HG03354 (cell line): ENCODE data around the gene SRBD1.

Source experiments
- ATAC-seq: cut with Tn5 transposase; IDR thresholded peaks from one replicate; pipeline ENCODE4 v1.9.1; 2021; ENCODE audit warnings: mild to moderate bottlenecking; ENCODE audit not compliant: unreplicated experiment, poor library complexity, severe bottlenecking

SRBD1 gene

DNA sequence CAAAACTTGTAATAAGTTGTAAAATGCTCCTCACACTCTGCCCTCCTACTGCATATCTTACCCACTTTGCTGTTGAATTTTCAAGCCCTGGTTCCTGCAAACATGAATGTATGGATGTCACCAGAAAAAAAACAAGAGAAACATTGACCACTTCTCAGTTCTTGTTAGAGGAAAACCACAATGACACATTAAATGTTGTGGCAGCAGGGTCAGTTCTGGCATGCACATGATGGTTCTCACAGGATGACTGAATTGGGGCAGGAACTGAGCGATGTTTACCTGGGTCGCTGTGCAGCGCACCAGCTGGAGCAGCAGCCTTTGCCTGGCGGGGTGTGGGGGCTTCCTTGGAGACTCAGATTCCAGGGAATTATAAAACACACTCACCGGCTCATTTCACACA is 26.4 kb upstream of the SRBD1 start:
- ATAC-seq: peak; percentile 91

DNA sequence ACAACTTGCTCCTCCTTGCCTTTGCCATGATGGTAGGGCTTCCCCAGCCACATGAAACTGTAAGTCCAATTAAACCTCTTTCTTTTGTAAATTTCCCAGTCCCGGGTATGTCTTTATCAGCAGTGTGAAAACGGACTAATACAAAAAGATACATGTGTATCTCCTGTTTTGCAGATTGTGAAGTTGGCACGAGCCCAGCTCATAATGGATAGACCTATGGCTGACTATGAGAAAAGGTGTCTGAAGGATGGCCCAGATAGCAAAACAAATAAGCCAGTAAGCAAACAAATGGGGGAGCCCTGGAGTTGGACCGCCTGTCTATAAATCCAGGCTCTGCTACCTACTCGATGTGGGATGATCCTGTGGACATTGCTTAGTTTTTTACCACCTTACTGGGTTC is 24.9 kb upstream of the SRBD1 start:
- ATAC-seq: no peak

- ATAC-seq: no peak
Observed at GRCh38 chr2:45634223-45634622, 23.2 kb upstream of the SRBD1 start.

DNA sequence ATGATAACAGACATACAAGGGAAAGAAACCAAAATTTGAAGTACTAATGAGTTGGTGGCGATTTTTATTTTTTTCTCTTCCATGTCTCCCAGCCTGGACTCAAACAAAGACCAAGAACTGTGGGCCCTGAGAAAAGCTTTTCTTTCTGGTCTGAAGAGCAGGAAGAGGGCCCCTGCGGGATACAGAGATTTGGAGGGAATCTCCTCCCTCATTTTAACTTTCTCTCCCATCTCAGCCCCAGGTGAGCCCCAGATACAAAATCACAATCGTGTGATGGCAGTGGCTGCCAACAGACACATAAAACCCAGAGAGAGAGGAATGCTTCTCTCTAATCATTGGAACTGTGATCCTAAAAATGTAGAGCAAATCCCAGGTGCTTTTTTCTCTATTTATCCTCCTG is 20.9 kb upstream of the SRBD1 start:
- no peak for ATAC-seq

GRCh38 chr2:45631319-45631718 is 20.3 kb upstream of the SRBD1 start:
- ATAC-seq: no peak

DNA sequence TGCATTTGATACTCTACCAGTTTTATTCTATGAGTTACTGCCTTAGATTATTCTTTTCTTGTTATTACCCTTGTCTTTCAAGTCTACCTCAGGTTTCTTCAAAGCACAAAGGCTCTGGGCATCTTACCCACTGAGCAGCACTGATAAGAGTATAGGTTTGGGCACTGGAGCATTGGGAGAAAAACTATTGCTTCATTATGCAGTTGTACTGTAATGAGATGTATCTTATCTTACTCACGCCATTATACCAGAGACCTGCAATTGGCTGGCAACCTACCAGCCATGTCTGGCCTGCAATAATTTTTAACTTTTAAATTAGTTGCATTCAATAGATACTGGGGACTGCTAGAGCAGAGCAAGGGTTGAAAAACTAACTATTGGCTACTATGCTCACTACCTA is 18.9 kb upstream of the SRBD1 start:
- ATAC-seq: no peak

DNA sequence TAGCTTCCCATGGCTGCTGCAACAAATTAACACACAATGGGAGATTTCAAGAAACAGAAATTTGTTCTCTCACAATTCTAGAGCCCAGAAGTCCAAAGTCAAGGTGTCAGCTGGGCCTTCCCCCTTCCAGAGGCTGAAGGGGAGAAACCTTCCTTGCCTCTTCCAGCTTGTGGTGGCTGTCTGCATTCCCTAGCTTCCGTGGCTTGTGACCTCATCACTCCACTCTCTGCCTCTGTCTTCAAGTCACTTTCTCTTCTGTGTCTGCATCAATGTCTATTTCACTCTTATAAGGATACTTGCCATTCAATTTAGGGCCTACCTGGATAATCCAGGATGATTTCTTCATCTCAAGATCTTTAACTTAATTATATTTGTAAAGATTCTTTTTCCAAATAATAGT is 16.8 kb upstream of the SRBD1 start:
- ATAC-seq: no peak

DNA sequence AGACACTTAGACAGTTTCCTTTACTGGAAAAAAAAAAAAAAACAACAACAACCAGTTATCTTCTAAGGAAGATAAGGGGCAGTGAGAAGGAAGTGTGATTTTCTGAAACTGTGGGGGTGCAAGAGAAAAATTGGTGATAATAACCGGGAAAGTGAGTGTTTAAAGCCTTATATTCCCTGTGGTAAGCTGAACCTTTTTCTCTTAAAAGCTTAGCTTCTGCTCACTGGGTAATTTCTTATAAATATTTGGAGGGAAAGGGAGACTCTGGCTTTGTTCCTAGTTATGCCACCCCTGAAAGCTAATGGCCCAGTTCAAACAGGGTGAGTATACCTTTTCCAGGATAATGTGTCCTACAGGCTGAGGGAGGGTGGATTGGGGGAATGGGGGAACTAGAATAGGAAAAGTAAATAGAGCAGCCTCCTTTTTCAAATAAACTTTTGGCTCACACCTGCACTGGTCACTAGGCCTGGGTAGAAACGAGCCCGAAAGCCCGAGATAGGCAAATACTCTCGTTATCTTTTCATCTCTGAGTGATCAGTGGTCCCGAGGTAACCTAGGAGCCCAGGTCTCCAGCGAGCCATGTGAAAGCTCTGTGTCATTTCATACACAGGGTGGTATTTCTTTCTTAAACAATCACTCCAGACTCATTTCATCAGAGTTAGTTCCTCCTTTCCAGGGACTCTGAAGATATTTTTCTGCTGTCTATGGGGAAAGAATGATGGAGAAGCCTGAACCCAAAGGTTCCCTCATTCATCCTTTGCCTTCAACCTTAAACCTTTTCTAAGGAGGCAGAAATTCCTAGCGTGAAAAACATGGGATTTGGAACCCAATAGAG is 15.5 kb upstream of the SRBD1 start:
- no peak for ATAC-seq

DNA sequence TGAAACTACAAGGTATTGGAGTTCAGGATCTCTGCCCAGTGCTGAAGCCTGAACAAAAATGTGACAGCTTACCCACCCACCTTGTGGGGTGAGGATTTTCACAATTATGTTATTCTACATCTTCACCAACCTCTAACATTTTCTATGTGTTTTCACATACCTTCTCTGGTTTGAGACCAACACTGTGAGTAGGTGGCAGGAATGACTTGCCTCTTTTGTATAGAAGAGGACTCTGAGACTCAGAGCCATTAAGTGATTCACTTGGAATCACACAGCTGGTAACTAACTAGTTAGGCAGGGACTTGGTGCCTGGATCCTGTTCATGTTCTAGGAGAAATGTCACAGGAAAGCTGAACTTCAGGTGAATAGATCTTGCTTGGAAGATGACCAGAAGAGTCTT is 14.8 kb upstream of the SRBD1 start:
- ATAC-seq: no peak

GRCh38 chr2:45623098-45623497 is 12.0 kb upstream of the SRBD1 start:
- no peak for ATAC-seq

DNA sequence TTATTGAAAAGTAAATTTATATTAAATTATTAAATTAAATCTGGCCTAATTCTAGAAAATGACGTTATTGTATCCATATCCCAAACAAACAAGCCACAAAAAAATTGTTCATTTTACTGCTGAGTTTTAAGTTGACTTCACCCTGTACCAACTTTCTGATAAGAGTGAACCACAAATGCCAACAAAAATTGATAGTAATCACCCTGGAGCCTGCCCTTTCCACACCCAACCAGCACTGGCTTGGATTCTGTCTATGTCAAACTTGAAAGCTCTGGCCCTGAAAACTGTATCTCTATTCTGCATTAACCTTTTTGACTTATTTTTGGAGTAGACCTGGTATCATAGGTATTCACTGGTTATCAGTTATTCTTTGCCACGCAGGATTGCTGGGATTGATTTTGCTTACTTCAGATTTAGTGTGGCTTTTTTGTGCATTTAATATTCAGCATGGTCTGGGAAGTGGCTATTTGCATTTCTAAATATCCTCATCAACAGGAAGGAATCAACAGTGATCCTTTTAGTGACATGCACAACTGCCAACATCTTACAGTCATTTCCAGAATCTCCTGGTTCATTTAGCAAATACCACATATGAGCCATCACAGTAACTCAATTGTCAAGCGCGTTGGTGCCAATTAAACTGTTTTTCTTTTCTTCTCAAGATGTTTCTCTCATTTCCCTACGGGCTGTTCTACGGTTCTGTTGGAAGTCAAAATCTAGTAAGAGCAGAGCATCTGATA is 11.4 kb upstream of the SRBD1 start:
- ATAC-seq: no peak

DNA sequence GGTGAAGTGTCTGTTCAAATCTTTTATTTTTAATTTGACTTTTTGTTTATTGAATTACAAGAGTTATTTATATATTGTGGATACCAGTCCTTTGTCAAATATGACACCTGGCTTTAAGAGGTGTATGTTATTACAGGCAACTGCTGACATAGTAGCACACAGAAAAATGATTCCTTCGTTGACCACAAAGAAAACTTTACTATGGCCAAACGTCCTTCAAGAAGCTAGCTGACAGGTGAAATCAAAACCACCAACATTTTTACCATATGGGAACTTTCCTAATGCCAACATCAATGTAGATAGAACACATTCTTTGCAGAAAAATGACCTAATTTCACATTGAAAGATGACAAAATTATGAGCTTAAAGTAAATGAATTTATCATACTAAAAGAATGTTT is 6.4 kb upstream of the SRBD1 start:
- no peak for ATAC-seq

DNA sequence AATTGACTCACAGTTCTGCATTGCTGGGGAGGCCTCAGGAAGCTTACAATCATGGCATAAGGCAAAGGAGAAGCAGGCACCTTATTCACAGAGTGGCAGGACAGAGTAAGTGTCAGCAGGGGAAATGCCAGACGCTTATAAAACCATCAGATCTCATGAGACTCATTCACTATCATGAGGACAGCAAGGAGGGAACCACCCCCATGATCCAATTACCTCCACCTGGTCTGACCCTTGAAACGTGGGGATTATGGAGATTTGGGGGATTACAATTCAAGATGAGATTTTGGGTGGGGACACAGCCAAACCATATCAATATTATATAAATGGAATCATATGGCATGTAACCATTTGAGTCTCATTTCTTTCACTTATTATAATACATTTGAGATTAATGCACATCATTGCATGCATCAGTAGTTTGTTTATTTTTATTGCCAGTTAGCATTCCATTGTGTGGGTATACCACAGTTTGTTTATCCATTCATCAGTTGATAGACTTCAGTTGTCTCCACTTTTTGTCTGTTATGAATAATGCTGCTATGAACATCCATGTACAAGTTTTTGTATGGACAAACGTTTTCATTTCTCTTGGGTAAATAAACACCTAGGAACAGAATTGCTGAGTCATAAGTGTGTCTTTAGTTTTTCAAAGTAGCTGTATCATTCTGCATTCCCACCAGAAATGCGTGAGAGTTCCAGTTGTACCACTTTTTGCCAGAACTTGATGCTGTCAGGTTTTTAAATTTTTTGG is 5.8 kb upstream of the SRBD1 start:
- no peak for ATAC-seq

- no peak for ATAC-seq
Observed at GRCh38 chr2:45614871-45615415, 3.9 kb upstream of the SRBD1 start.

DNA sequence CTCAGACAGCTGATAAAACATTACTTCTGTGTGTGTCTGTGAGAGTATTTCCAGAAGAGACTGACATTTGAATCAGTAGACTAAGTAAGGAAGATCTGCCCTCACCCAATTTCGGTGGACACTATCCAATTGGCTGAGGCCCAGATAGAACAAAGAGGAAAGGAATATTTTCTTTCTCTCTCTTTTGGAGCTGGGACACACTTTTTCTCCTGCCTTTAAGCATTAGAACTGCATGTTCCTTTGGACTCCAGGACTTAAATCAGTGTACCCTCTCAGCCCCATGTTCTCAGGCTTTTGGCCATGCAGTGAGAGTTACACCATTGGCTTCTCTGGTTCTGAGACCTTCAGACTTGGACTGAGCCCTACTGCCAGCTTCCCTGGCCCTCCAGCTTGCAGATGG is 3.3 kb upstream of the SRBD1 start:
- no peak for ATAC-seq

- ATAC-seq: no peak
Observed at GRCh38 chr2:45612731-45613130, 1.7 kb upstream of the SRBD1 start.

- ATAC-seq: no peak
Observed at GRCh38 chr2:45612285-45612684, 1.2 kb upstream of the SRBD1 start.

DNA sequence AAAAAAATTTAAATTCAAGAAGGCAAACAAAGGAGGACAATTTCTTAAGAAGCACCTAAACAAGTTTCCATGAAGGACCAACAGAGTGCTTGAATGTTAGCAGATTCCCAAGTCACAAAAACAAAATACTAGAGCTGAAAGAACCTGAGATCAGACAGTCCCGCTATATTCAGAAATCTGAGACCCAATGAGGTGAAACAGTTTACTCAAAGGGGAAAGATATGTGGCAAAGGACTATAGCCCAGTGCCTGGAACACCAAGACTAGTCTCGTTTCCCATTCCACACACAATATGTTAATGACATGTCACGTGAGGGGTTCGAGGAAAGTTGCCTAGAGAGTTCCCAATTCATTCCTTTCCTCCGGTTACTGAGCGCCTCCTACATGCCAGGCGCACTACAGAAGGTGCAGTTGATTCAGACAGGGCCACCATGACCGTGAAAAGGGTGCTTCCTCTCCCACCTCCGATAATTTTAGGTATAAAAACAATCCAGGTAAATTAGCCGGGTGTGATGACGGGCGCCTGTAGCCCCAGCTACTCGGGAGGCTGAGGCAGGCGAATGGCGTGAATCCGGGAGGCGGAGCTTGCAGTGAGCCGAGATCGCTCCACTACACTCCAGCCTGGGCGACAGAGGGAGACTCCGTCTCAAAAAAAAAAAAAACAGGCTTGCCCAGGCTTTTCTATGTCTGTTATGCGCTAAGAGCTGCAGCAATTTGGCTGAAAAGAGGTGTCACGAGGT is 617 bp downstream of the SRBD1 start:
- ATAC-seq: peak; percentile 63

DNA sequence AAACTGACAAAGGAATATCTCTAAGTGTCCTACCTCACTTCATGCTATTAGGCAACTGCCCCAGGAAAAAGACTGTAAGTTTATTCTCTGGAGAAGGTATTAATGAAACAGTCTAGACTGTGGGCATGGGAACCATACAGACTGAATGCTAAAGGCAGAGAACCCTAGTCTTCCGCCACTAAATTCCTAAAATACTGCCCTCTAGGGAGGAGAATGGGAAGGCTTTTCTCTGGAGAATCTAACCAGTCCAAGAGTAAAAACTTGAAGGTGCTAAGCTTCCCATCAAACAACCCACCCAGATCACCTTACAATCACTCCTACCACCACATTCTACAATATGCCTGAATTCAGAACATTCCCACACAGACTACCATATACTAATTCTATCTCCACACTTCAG is 3.4 kb downstream of the SRBD1 start:
- no peak for ATAC-seq

DNA sequence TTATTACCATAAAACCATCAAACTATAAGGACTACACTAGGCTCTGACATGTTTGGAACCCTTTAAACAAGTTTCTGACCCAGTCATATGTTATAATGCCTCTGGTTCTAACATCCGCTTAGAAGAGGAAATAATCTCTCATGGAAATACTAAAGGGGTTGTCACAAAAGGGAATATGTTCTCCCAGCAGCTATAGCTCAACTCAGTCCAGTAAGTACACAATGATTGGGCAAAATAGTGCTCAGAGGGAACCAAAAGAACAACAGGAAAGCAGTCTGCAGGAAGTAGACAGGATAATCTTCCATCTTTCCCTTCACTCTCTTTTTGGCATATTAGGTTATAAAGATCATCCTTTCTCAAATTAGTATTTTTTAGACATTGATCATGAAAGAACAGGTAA is 4.3 kb downstream of the SRBD1 start:
- ATAC-seq: no peak
